Measurements from ENCODE around the gene CCDC91.

Gene CCDC91

GRCh38 chr12:28190321-28191050, at the start of gene CCDC91:
Gene CCDC91, plus strand, starts transcription at chr12:28190456. Its CDS starts 66,760 bp downstream, at chr12:28257216.
- FAIRE-seq, result peak; percentile 90
- TF ChIP-seq POLR2A (IDR thresholded peaks at IDR 0.05; ENCODE audit: low read depth, low read length), result peak; percentile 12; the same call in 1 of the 2 replicates
- DNase-seq (ENCODE audit: insufficient read length, low spot score), result peak; percentile 68

- DNase-seq (ENCODE audit: insufficient read length, low spot score), result no peak
- TF ChIP-seq POLR2A (IDR thresholded peaks at IDR 0.05; ENCODE audit: low read depth, low read length), result no peak
- no peak for FAIRE-seq
Measured at GRCh38 chr12:28144059-28144458, 46.2 kb upstream of the CCDC91 start.

GRCh38 chr12:28144532-28144931, 45.7 kb upstream of the CCDC91 start:
- FAIRE-seq, result no peak
- DNase-seq (ENCODE audit: insufficient read length, low spot score), result no peak

GRCh38 chr12:28145216-28145615, 45.0 kb upstream of the CCDC91 start:
- FAIRE-seq (no peak), DNase-seq (ENCODE audit: insufficient read length, low spot score) (no peak)
- no peak for TF ChIP-seq POLR2A (IDR thresholded peaks at IDR 0.05; ENCODE audit: low read depth, low read length)

More at GRCh38 chr12:28144532-28144931, 45.7 kb upstream of the CCDC91 start:
- TF ChIP-seq POLR2A (IDR thresholded peaks at IDR 0.05; ENCODE audit: low read depth, low read length), result no peak

GRCh38 chr12:28149279-28149678, 41.0 kb upstream of the CCDC91 start:
- DNase-seq (ENCODE audit: insufficient read length, low spot score), result no peak
- no peak for FAIRE-seq
- no peak for TF ChIP-seq POLR2A (IDR thresholded peaks at IDR 0.05; ENCODE audit: low read depth, low read length)

- no peak for FAIRE-seq
- no peak for TF ChIP-seq POLR2A (IDR thresholded peaks at IDR 0.05; ENCODE audit: low read depth, low read length)
- no peak for DNase-seq (ENCODE audit: insufficient read length, low spot score)
Measured at GRCh38 chr12:28156362-28156761, 33.9 kb upstream of the CCDC91 start.

- DNase-seq (ENCODE audit: insufficient read length, low spot score) (no peak), FAIRE-seq (no peak)
Measured at GRCh38 chr12:28156804-28157203, 33.5 kb upstream of the CCDC91 start.

GRCh38 chr12:28158353-28158752, 31.9 kb upstream of the CCDC91 start:
- no peak for TF ChIP-seq POLR2A (IDR thresholded peaks at IDR 0.05; ENCODE audit: low read depth, low read length)
- FAIRE-seq, result no peak
- DNase-seq (ENCODE audit: insufficient read length, low spot score), result no peak

More at GRCh38 chr12:28156804-28157203, 33.5 kb upstream of the CCDC91 start:
- TF ChIP-seq POLR2A (IDR thresholded peaks at IDR 0.05; ENCODE audit: low read depth, low read length), result no peak

GRCh38 chr12:28159688-28160087, 30.6 kb upstream of the CCDC91 start:
- FAIRE-seq (no peak), DNase-seq (ENCODE audit: insufficient read length, low spot score) (no peak)
- no peak for TF ChIP-seq POLR2A (IDR thresholded peaks at IDR 0.05; ENCODE audit: low read depth, low read length)

GRCh38 chr12:28161697-28162096, 28.6 kb upstream of the CCDC91 start:
- DNase-seq (ENCODE audit: insufficient read length, low spot score) (no peak), FAIRE-seq (no peak)
- TF ChIP-seq POLR2A (IDR thresholded peaks at IDR 0.05; ENCODE audit: low read depth, low read length), result no peak

- FAIRE-seq (no peak), DNase-seq (ENCODE audit: insufficient read length, low spot score) (no peak)
- TF ChIP-seq POLR2A (IDR thresholded peaks at IDR 0.05; ENCODE audit: low read depth, low read length), result no peak
Measured at GRCh38 chr12:28162697-28163096, 27.6 kb upstream of the CCDC91 start.

- FAIRE-seq (no peak), DNase-seq (ENCODE audit: insufficient read length, low spot score) (no peak)
- TF ChIP-seq POLR2A (IDR thresholded peaks at IDR 0.05; ENCODE audit: low read depth, low read length), result no peak
Measured at GRCh38 chr12:28164644-28165275, 25.5 kb upstream of the CCDC91 start.

- FAIRE-seq, result no peak
- no peak for DNase-seq (ENCODE audit: insufficient read length, low spot score)
- TF ChIP-seq POLR2A (IDR thresholded peaks at IDR 0.05; ENCODE audit: low read depth, low read length), result no peak
Measured at GRCh38 chr12:28167981-28168485, 22.2 kb upstream of the CCDC91 start.

GRCh38 chr12:28171356-28172060, 18.7 kb upstream of the CCDC91 start:
- DNase-seq (ENCODE audit: insufficient read length, low spot score) (no peak), FAIRE-seq (peak; percentile 6)
- TF ChIP-seq POLR2A (IDR thresholded peaks at IDR 0.05; ENCODE audit: low read depth, low read length), result no peak
